Measurements from ENCODE around the gene EIF2S3. TPM values are rescaled to one million over a fixed set of nuclear protein-coding genes. Genes with fewer than 3 reads are reported as not detected.

EIF2S3 gene
- polyA plus RNA-seq, 1 of the 3 experiments (the other 2 are of a cell fraction): 68.4 TPM

GRCh38 chrX:24097741-24098260, 43.0 kb downstream of the EIF2S3 start (continued):
- TF ChIP-seq GABPA (IDR thresholded peaks at IDR 0.05; ENCODE audit: low read depth): no peak
- no peak for TF ChIP-seq ZBTB33 (IDR thresholded peaks at IDR 0.05; ENCODE audit: borderline replicate concordance, low read depth)
- TF ChIP-seq MAX (IDR thresholded peaks at IDR 0.05; ENCODE audit: low read depth): no peak

- CTCF ChIA-PET: interaction anchor here (0.7 kb wide), 1 partner anchor 671 kb away, joined by 3 read pairs; no protein-coding TSS in a partner anchor
- POLR2A ChIA-PET: no interaction called here
- no peak for DNase-seq
- no peaks in the 10 kb centered on the region for H3K79me2 ChIP-seq (ENCODE audit: insufficient read depth)
- no peak overlapping the region for H3K4me2 ChIP-seq
- H3K9me2 ChIP-seq: no peaks in the 10 kb centered on the region
- H3K36me3 ChIP-seq (replicated peaks in 1 of 2; ENCODE audit: control insufficient read depth in 1 of 2, insufficient read depth in 2 of 2, low read length in 1 of 2): peaks cover 0 to 3% of the 10 kb centered on the region in 2 experiments
- H4K20me1 ChIP-seq (ENCODE audit: insufficient read depth): no peaks in the 10 kb centered on the region
- no peak overlapping the region for H3K4me3 ChIP-seq (ENCODE audit: low read depth in 2 of 2, low read length in 1 of 2)
- no peaks in the 10 kb centered on the region; the same call in 1 of the 2 replicates for H3K27me3 ChIP-seq (ENCODE audit: insufficient read depth)
- no peak overlapping the region for H3K27ac ChIP-seq (ENCODE audit: low read depth in 2 of 2, low read length in 1 of 2)
- no peak overlapping the region for H3K9ac ChIP-seq
- no peak overlapping the region; the same call in 1 of the 2 replicates for H2AFZ ChIP-seq (ENCODE audit: low read depth)
- WGBS (ENCODE audit: low lambda C conversion rate): 76% methylated on average over 1 of the region's 1 CpG
- no peaks in the 10 kb centered on the region for H3K9me3 ChIP-seq
- H3F3A ChIP-seq (replicated peaks; ENCODE audit: insufficient read depth): no peaks in the 10 kb centered on the region
- 0 out of 4 replicates have a peak, but pooled peaks cover 0 to 6% of the 10 kb centered on the region in 2 experiments for H3K4me1 ChIP-seq (ENCODE audit: control insufficient read depth in 1 of 2, insufficient read depth in 2 of 2, low read depth in 1 of 2, low read length in 1 of 2)
- TF ChIP-seq SIN3A (IDR thresholded peaks at IDR 0.05; ENCODE audit: borderline replicate concordance, low read depth, low read length) (no peak), CTCF (IDR thresholded peaks at IDR 0.05) (no peak), ZBTB33 (IDR thresholded peaks at IDR 0.05; ENCODE audit: borderline replicate concordance, low read depth) (no peak), TCF12 (IDR thresholded peaks at IDR 0.05) (no peak)
These were observed 44.2 kb downstream of the EIF2S3 start for GRCh38 chrX:24098932-24099331.

- Histone ChIP-seq H3K9ac (no peak overlapping the region), H3K9me2 (no peaks in the 10 kb centered on the region), H4K20me1 (ENCODE audit: insufficient read depth) (no peaks in the 10 kb centered on the region), H3K4me2 (no peak overlapping the region), H3K79me2 (ENCODE audit: insufficient read depth) (no peaks in the 10 kb centered on the region), H3K36me3 (replicated peaks in 1 of 2; ENCODE audit: control insufficient read depth in 1 of 2, insufficient read depth in 2 of 2, low read length in 1 of 2) (peaks cover 0 to 3% of the 10 kb centered on the region in 2 experiments), H3K9me3 (no peaks in the 10 kb centered on the region), H3F3A (replicated peaks; ENCODE audit: insufficient read depth) (no peaks in the 10 kb centered on the region), H3K27ac (ENCODE audit: low read depth in 2 of 2, low read length in 1 of 2) (no peak overlapping the region), H3K4me3 (ENCODE audit: low read depth in 2 of 2, low read length in 1 of 2) (no peak overlapping the region), H2AFZ (ENCODE audit: low read depth) (no peak overlapping the region), H3K27me3 (ENCODE audit: insufficient read depth) (no peaks in the 10 kb centered on the region; the same call in 1 of the 2 replicates), H3K4me1 (ENCODE audit: control insufficient read depth in 1 of 2, insufficient read depth in 2 of 2, low read depth in 1 of 2, low read length in 1 of 2) (0 out of 4 replicates have a peak, but pooled peaks cover 0 to 6% of the 10 kb centered on the region in 2 experiments)
- DNase-seq: no peak
- ChIA-PET CTCF (interaction anchor here (0.7 to 1.1 kb wide), 2 partner anchors 17 to 671 kb away, joined by 3 read pairs; no protein-coding TSS in a partner anchor), POLR2A (no interaction called here)
- 70% methylated on average over 6 of the region's 6 CpGs for WGBS (ENCODE audit: low lambda C conversion rate)
- TF ChIP-seq TAF1 (IDR thresholded peaks at IDR 0.05; ENCODE audit: borderline replicate concordance, low read depth, low read length) (no peak), ZBTB33 (IDR thresholded peaks at IDR 0.05; ENCODE audit: borderline replicate concordance, low read depth) (no peak), RXRA (IDR thresholded peaks at IDR 0.05; ENCODE audit: borderline replicate concordance, low read depth) (no peak), TEAD4 (IDR thresholded peaks at IDR 0.05; ENCODE audit: borderline replicate concordance, insufficient read depth) (no peak), SIN3A (IDR thresholded peaks at IDR 0.05; ENCODE audit: borderline replicate concordance, low read depth, low read length) (no peak), GATA2 (CRISPR knock-in tag; IDR thresholded peaks at IDR 0.05) (no peak), NRF1 (IDR thresholded peaks at IDR 0.05; ENCODE audit: low read depth, low read length) (no peak), IRF3 (IDR thresholded peaks at IDR 0.05; ENCODE audit: low read depth, low read length) (no peak), ELF1 (IDR thresholded peaks at IDR 0.05) (no peak), MXI1 (IDR thresholded peaks at IDR 0.05; ENCODE audit: low read depth, low read length) (no peak)
These were observed 44.6 kb downstream of the EIF2S3 start for GRCh38 chrX:24099394-24099793.
